Upper lobe of right lung (tissue), 1 donor: ENCODE measurements around the gene PRDM10. TPM values are rescaled to one million over a fixed set of nuclear protein-coding genes. Genes with fewer than 3 reads are reported as not detected.

Source experiments
- ATAC-seq: fragments of 200-7000 bp; cut with Tn5 transposase; one replicate; pipeline ENCODE4 v1.9.1; 2020; ENCODE audit warnings: mild to moderate bottlenecking, moderate library complexity
- DNase-seq: peaks from one replicate; pipeline ENCODE4 v3.0.0-alpha.2; 2020
- H3K27ac ChIP-seq: fragments of 200-600 bp; one replicate; pipeline ENCODE4 v1.8.0; 2022
- H3K27me3 ChIP-seq: fragments of 200-600 bp; one replicate; pipeline ENCODE4 v1.8.0; 2022; ENCODE audit warnings: mild to moderate bottlenecking
- H3K36me3 ChIP-seq: fragments of 200-600 bp; one replicate; pipeline ENCODE4 v1.8.0; 2022
- H3K4me1 ChIP-seq: fragments of 200-600 bp; one replicate; pipeline ENCODE4 v1.8.0; 2022
- H3K4me3 ChIP-seq: fragments of 200-600 bp; one replicate; pipeline ENCODE4 v1.8.0; 2022; ENCODE audit warnings: mild to moderate bottlenecking
- H3K9me3 ChIP-seq: fragments of 200-600 bp; one replicate; pipeline ENCODE4 v1.8.0; 2022
- CTCF ChIP-seq: fragments of 200-600 bp; IDR thresholded peaks from one replicate; pipeline ENCODE4 v1.8.0; 2022; ENCODE audit warnings: antibody characterized with exemption
- intact Hi-C: fragments of 100-400 bp; cut with DNase I; formaldehyde crosslinking; loops from one replicate; pipeline ENCODE4 v1.11.0; 2022
- total RNA-seq: library from RNA; stranded (reverse); fragmentation: NEBNext Ultra II Directional; extraction: Animal tissue kit (Norgen Biotek cat#: 25700); gene quantifications from one replicate; pipeline ENCODE4 v1.2.1, GENCODE V29; 2021
- donor health status: DM: no; HTN: yes; CAD: no; lungs with severe emphysema.

PRDM10 gene
- total RNA-seq, 1 donor from 2014 or later = 15.7 TPM

GRCh38 chr11:129928923-129929692, 73.5 kb downstream of the PRDM10 start:
- Histone ChIP-seq H3K9me3 (no peaks in the 10 kb centered on the region), H3K27ac (no peak overlapping the region), H3K4me1 (no peaks in the 10 kb centered on the region), H3K36me3 (peaks cover 12% of the 10 kb centered on the region), H3K27me3 (no peaks in the 10 kb centered on the region), H3K4me3 (no peak overlapping the region)
- no peak for TF ChIP-seq CTCF
- intact Hi-C loops = no loop called here
- no peak for ATAC-seq
- DNase-seq = no peak

GRCh38 chr11:129922674-129923073, 80.0 kb downstream of the PRDM10 start:
- Histone ChIP-seq H3K4me3 (no peak overlapping the region), H3K4me1 (no peaks in the 10 kb centered on the region), H3K27me3 (no peaks in the 10 kb centered on the region), H3K27ac (no peak overlapping the region), H3K36me3 (no peaks in the 10 kb centered on the region), H3K9me3 (no peaks in the 10 kb centered on the region)
- no peak for DNase-seq
- no peak for ATAC-seq
- intact Hi-C loops = loop anchor here (5.0 kb wide), 1 partner anchor 210 kb away; no protein-coding TSS in a partner anchor
- TF ChIP-seq CTCF = no peak

GRCh38 chr11:129918361-129918760, 84.3 kb downstream of the PRDM10 start:
- Histone ChIP-seq H3K4me3 (no peak overlapping the region), H3K27me3 (no peaks in the 10 kb centered on the region), H3K9me3 (no peaks in the 10 kb centered on the region), H3K4me1 (no peaks in the 10 kb centered on the region), H3K36me3 (peaks cover 35% of the 10 kb centered on the region), H3K27ac (no peak overlapping the region)
- intact Hi-C loops = no loop called here
- TF ChIP-seq CTCF = no peak
- ATAC-seq (no peak), DNase-seq (no peak)

- Histone ChIP-seq H3K9me3 (no peaks in the 10 kb centered on the region), H3K4me1 (no peaks in the 10 kb centered on the region), H3K27ac (no peak overlapping the region), H3K4me3 (no peak overlapping the region), H3K27me3 (no peaks in the 10 kb centered on the region), H3K36me3 (peaks cover 35% of the 10 kb centered on the region)
- no peak for TF ChIP-seq CTCF
- no peak for DNase-seq
- intact Hi-C loops = no loop called here
- ATAC-seq = no peak
Observed at GRCh38 chr11:129917231-129917630, 85.4 kb downstream of the PRDM10 start.

GRCh38 chr11:129911298-129911697, 91.3 kb downstream of the PRDM10 start:
- no peaks in the 10 kb centered on the region for H3K27me3 ChIP-seq
- DNase-seq (no peak), ATAC-seq (no peak)
- H3K4me3 ChIP-seq = no peak overlapping the region
- no peak overlapping the region for H3K27ac ChIP-seq
- H3K4me1 ChIP-seq = no peaks in the 10 kb centered on the region
- intact Hi-C loops = no loop called here
- no peaks in the 10 kb centered on the region for H3K9me3 ChIP-seq
- TF ChIP-seq CTCF = no peak
- H3K36me3 ChIP-seq = peaks cover 47% of the 10 kb centered on the region
